Fibroblast of skin of right quadriceps (primary cell): ENCODE data around the gene SERPINF2.

Experiments
- DNase-seq: peaks from one replicate; pipeline ENCODE4 v3.0.0-alpha.2; 2013

Gene SERPINF2

GRCh38 chr17:1716912-1717695 lies 25.6 kb upstream of the SERPINF2 start:
- DNase-seq = peak; percentile 99

GRCh38 chr17:1718362-1719165 lies 24.1 kb upstream of the SERPINF2 start:
- DNase-seq = no peak

- DNase-seq = no peak
Measured at GRCh38 chr17:1720856-1721386, 21.8 kb upstream of the SERPINF2 start.

DNA sequence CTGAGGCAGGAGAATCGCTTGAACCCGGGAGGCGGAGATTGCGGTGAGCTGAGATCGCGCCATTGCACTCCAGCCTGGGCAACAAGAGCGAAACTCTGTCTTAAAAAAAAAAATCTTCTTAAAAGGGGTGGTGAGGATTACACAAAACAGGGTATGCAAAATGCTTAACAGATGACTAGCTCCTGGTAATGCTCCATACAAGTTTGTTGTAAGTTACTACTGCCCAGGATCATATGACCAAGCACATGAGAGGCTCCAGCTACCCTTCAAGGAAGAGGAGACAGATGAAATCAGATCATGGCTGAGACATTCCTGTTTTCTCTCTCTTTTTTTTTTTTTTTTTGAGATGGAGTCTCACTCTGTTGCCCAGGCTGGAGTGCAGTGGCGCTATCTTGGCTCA lies 20.6 kb upstream of the SERPINF2 start:
- peak; percentile 69 for DNase-seq

GRCh38 chr17:1724351-1724868 lies 18.3 kb upstream of the SERPINF2 start, which contains the start of gene WDR81:
WDR81 (plus strand) TSS chr17:1724704; CDS start chr17:1724960, 256 bp downstream.
- DNase-seq = peak; percentile 81

- no peak for DNase-seq
Measured at GRCh38 chr17:1724869-1725641, 17.6 kb upstream of the SERPINF2 start.

DNA sequence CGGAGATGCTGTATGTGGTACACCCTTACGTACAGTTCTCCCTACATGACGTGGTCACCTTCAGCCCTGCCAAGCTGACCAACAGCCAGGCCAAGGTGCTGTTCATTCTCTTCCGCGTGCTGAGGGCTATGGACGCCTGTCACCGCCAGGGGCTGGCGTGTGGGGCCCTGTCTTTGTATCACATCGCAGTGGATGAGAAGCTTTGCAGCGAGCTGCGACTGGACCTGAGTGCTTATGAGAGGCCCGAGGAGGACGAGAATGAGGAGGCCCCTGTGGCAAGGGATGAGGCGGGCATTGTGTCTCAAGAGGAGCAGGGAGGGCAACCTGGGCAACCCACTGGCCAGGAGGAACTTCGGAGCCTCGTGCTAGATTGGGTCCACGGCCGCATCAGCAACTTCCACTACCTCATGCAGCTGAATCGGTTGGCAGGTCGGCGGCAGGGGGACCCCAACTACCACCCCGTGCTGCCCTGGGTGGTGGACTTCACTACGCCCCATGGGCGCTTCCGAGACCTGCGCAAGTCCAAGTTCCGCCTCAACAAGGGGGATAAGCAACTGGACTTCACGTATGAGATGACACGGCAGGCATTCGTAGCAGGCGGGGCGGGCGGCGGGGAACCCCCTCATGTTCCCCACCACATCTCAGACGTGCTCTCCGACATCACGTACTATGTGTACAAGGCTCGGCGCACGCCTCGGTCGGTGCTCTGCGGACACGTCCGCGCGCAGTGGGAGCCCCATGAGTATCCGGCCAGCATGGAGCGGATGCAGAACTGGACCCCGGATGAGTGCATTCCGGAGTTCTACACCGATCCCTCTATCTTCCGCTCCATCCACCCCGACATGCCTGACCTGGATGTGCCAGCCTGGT lies 16.8 kb upstream of the SERPINF2 start:
- DNase-seq = no peak

GRCh38 chr17:1726626-1727257 lies 15.9 kb upstream of the SERPINF2 start:
- no peak for DNase-seq

GRCh38 chr17:1727258-1727789 lies 15.3 kb upstream of the SERPINF2 start:
- DNase-seq = no peak

DNA sequence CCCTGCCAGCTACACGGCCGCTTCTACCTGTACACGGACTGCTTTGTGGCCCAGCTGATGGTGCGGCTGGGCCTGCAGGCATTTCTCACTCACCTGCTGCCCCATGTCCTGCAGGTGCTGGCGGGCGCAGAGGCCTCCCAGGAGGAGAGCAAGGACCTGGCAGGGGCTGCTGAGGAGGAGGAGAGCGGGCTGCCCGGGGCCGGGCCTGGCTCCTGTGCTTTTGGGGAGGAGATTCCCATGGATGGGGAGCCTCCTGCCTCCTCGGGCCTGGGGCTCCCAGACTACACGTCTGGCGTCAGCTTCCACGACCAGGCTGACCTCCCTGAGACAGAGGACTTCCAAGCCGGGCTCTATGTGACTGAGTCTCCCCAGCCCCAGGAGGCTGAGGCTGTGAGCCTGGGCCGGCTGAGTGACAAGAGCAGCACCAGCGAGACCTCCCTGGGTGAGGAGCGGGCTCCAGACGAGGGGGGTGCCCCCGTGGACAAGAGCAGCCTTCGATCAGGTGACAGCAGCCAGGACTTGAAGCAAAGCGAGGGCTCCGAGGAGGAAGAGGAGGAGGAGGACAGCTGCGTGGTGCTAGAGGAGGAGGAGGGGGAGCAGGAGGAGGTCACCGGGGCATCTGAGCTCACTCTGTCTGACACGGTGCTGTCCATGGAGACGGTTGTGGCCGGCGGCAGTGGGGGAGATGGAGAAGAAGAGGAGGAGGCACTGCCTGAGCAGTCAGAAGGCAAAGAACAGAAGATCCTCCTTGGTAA lies 14.6 kb upstream of the SERPINF2 start:
- no peak for DNase-seq

GRCh38 chr17:1729966-1730325 lies 12.7 kb upstream of the SERPINF2 start:
- no peak for DNase-seq

DNA sequence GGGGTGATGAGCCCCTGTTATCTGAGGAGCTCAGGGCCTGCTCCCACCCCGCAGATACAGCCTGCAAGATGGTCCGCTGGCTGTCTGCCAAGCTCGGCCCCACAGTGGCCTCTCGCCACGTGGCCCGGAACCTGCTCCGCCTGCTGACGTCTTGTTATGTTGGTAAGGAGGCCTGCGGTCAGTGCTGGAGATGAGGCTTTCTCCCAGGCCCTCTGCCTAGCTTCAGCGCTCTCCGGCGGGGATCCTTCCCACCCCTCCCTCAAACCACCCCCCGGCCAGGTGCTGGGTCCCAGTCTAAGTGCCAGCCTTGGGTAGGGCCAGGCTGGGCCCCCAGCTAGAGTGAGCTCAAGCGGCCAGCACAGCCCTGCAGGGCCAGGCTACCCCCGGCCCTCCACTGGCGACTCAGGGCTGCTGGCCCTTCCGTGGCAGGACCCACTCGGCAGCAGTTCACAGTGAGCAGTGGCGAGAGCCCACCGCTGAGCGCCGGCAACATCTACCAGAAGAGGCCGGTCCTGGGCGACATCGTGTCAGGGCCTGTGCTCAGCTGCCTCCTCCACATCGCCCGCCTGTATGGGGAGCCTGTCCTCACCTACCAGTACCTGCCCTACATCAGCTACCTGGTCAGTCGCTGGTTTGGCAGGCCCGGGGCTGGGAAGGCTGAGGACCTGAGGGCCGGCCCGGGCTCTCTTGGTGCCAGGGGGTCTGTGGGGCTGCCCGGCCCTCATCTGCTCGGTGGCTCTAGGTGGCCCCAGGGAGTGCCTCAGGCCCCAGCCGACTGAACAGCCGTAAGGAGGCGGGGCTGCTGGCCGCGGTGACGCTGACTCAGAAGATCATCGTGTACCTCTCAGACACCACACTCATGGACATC lies 12.1 kb upstream of the SERPINF2 start:
- no peak for DNase-seq

DNA sequence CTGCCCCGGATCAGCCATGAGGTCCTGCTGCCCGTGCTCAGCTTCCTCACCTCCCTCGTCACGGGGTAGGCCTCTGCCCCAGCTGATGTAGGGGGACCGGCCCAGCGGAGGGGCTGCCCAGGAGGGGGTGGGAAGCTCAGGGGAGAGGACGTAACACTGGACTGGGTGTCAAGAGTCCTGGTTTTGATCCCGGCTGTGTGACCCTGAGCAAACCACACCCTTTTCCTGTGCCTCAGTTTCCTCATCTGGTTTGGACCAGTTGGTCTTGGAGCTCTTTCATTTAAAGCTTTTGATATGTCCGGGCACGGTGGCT lies 11.5 kb upstream of the SERPINF2 start:
- no peak for DNase-seq

DNA sequence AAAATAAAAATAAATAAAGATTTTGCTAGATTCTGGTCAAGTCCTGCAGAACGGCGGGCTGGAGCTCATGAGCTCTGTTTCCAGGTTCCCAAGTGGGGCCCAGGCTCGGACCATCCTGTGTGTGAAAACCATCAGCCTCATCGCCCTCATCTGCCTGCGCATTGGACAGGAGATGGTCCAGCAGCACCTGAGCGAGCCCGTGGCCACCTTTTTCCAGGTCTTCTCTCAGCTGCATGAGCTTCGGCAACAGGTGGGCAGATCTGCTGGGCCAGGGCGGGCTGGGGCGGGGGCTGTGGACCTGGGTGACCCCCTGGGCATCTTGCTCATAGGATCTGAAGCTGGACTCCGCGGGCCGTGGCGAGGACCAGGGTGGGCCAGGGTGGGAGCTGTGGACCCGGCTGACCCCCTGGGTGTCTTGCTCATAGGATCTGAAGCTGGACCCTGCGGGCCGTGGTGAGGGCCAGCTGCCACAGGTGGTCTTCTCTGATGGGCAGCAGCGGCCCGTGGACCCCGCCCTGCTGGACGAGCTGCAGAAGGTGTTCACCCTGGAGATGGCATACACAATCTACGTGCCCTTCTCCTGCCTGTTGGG lies 10.3 kb upstream of the SERPINF2 start:
- DNase-seq = no peak

DNA sequence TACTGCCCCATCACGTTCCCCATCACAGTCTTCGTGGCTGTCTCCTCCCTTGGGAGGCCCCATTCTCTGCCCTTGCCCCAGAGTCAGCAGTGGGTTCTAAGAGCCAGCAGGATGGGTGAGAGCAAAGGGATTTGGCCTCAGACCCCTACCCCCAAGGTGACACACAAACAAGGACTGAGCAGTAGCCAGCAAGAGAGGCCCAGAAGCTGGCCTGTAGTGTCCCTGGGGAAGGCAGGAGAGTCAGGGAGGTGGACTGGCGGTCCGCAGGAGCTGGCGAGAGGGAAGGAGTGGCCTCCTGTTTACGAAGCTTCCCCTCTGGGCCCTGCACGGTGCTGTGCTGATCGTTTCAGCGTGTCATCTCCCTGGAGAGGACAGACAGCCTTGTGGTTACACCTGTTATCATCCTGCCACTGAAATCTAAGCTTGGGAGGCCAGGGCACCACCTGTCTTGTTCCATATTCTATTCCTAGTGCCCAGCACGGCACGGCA lies 9.8 kb upstream of the SERPINF2 start:
- no peak for DNase-seq

- no peak for DNase-seq
Measured at GRCh38 chr17:1733759-1734158, 8.9 kb upstream of the SERPINF2 start.

DNA sequence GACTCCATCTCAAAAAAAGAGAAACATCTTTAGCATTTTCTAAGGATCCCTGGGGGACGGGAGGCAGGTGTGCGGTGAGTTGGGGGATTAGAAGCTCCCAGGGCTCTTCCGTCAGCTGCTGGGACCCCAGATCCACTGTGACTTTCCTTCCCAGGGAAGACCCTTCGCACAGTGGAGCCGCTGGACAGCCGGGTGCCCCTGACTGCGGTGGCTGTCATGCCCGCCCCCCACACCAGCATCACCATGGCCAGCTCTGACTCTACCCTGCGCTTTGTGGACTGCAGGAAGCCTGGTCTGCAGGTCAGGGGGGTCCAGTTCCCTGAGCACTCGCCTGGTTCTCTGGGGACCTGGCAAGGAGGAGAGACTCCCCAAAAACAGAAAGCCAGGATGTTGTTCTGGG lies 7.3 kb upstream of the SERPINF2 start:
- no peak for DNase-seq

GRCh38 chr17:1735834-1736347 lies 6.8 kb upstream of the SERPINF2 start:
- no peak for DNase-seq
